Endothelial cell of umbilical vein (primary cell): ENCODE results near the gene MATK. TPM values are rescaled to one million over a fixed set of nuclear protein-coding genes. Genes with fewer than 3 reads are reported as not detected.

Experiments
- BruUV-seq: library from RNA; stranded (reverse); fragments of 400-500 nt; replicated peaks from 2 replicates; lab custom pipeline; 2021; lab: Mats Ljungman, UMichigan
- CTCF ChIA-PET: fragments of 300-600, 350-600 bp; sonication (Branson Sonifier 250); formaldehyde crosslinking; loops from one replicate; lab custom pipeline; 2021; ENCODE audit warnings: antibody characterized with exemption, inconsistent platforms; lab: Charles Lee
- POLR2A ChIA-PET: fragments of 300-600, 350-600 bp; sonication (Branson Sonifier 250); formaldehyde crosslinking; loops from one replicate; lab custom pipeline; 2021; ENCODE audit warnings: antibody characterized with exemption, inconsistent platforms; lab: Charles Lee
- DNase-seq: peaks from one replicate; pipeline ENCODE4 v3.0.0-alpha.2; 2011; ENCODE audit warnings: low read depth, low spot score
- FAIRE-seq: peaks from 2 replicates; lab custom pipeline; 2011; peaks lifted over from hg19 to GRCh38; lab: Jason Lieb, UNC
- H2AFZ ChIP-seq: 2 replicates; pipeline ENCODE4 v1.6.0; 2012; ENCODE audit warnings: low read depth, low read length, control low read depth, inconsistent platforms
- H3K27ac ChIP-seq: 2 replicates; pipeline ENCODE4 v1.5.1; 2011; ENCODE audit warnings: low read depth, mild to moderate bottlenecking, control low read depth, low read length, moderate library complexity; ENCODE audit not compliant: insufficient read depth
- H3K27me3 ChIP-seq, 2 experiments: 2 replicates each; pipeline versions ENCODE4 v1.6.0 to v1.6.1; 2011; ENCODE audit warnings: low read length in 2 of 2, mixed read lengths in 1 of 2; ENCODE audit not compliant: control insufficient read depth in 2 of 2, insufficient read depth in 2 of 2
- H3K36me3 ChIP-seq, 2 experiments: 2 replicates in 1 of 2; 3 replicates in 1 of 2; pipeline ENCODE4 v1.5.1; 2011; ENCODE audit warnings: low read length in 2 of 2, mild to moderate bottlenecking in 1 of 2, moderate library complexity in 1 of 2; ENCODE audit not compliant: control insufficient read depth in 2 of 2, insufficient read depth in 2 of 2; ENCODE audit errors: extremely low read depth in 1 of 2
- H3K4me1 ChIP-seq: 3 replicates; pipeline ENCODE4 v1.5.1; 2011; ENCODE audit warnings: mild to moderate bottlenecking, low read length; ENCODE audit not compliant: control insufficient read depth, insufficient read depth; ENCODE audit errors: extremely low read depth
- H3K4me2 ChIP-seq: 2 replicates; pipeline ENCODE4 v1.6.1; 2011; ENCODE audit warnings: low read length, control low read depth, mixed read lengths; ENCODE audit not compliant: insufficient read depth
- H3K4me3 ChIP-seq, 3 experiments: fragments of 200-600 bp in 1 of 3; sonication (generic), shearing (Covaris generic) in 1 of 3; replicated peaks in 1 of 3; 2 replicates each; pipeline ENCODE4 v1.5.1; 2011 to 2016; ENCODE audit warnings: control low read depth in 3 of 3, low read length in 3 of 3, mild to moderate bottlenecking in 2 of 3, inconsistent platforms in 1 of 3, low read depth in 1 of 3, moderate library complexity in 1 of 3; ENCODE audit not compliant: insufficient read depth in 1 of 3
- H3K79me2 ChIP-seq: 2 replicates; pipeline ENCODE4 v1.6.0; 2012; ENCODE audit warnings: low read length, inconsistent platforms; ENCODE audit not compliant: control insufficient read depth, insufficient read depth
- H3K9ac ChIP-seq: replicated peaks from 2 replicates; pipeline ENCODE3; 2011; ENCODE audit warnings: low read length, control low read depth; ENCODE audit not compliant: insufficient read depth; ENCODE audit errors: extremely low read depth
- H3K9me1 ChIP-seq: replicated peaks from 3 replicates; pipeline ENCODE4 v1.6.0; 2011; ENCODE audit warnings: mild to moderate bottlenecking, low read length; ENCODE audit not compliant: control insufficient read depth, insufficient read depth; ENCODE audit errors: extremely low read depth
- H3K9me3 ChIP-seq: replicated peaks from 2 replicates; pipeline ENCODE4 v1.5.1; 2012; ENCODE audit warnings: low read length, inconsistent platforms; ENCODE audit not compliant: control insufficient read depth, insufficient read depth
- H4K20me1 ChIP-seq: replicated peaks from 2 replicates; pipeline ENCODE3; 2011; ENCODE audit warnings: mild to moderate bottlenecking, low read length; ENCODE audit not compliant: control insufficient read depth, insufficient read depth; ENCODE audit errors: extremely low read depth
- CTCF ChIP-seq, 2 donors: IDR thresholded peaks; 1 replicate in 1 of 2; 2 replicates in 1 of 2; pipeline ENCODE4 v1.5.1; 2011; ENCODE audit warnings: low read length in 2 of 2, mild to moderate bottlenecking in 2 of 2, moderate library complexity in 2 of 2, control low read depth in 1 of 2, inconsistent platforms in 1 of 2, low read depth in 1 of 2; ENCODE audit not compliant: insufficient read depth in 1 of 2; ENCODE audit errors: extremely low read depth in 1 of 2
- EZH2 ChIP-seq: IDR thresholded peaks from 2 replicates; pipeline ENCODE4 v1.6.1; 2012; ENCODE audit warnings: borderline replicate concordance, low read depth, mild to moderate bottlenecking, moderate library complexity, low read length, inconsistent platforms; ENCODE audit not compliant: severe bottlenecking
- FOS ChIP-seq: IDR thresholded peaks from 2 replicates; pipeline ENCODE4 v1.6.1; 2011; ENCODE audit warnings: mild to moderate bottlenecking, low read length, moderate library complexity, borderline replicate concordance; ENCODE audit not compliant: insufficient read depth
- GATA2 ChIP-seq: IDR thresholded peaks from 2 replicates; pipeline ENCODE4 v1.7.0; 2011; ENCODE audit warnings: low read depth, mild to moderate bottlenecking, moderate library complexity, mixed read lengths, low read length; ENCODE audit not compliant: insufficient read length, insufficient read depth
- JUN ChIP-seq: IDR thresholded peaks from 2 replicates; pipeline ENCODE4 v1.6.1; 2011; ENCODE audit warnings: borderline replicate concordance, low read depth; ENCODE audit not compliant: insufficient read length, insufficient read depth
- MAX ChIP-seq: IDR thresholded peaks from 2 replicates; pipeline ENCODE4 v1.6.1; 2011; ENCODE audit not compliant: insufficient read depth, insufficient read length
- MYC ChIP-seq: IDR thresholded peaks from one replicate; pipeline ENCODE4 v1.6.1; 2011; ENCODE audit warnings: mild to moderate bottlenecking, low read depth, low read length
- POLR2A ChIP-seq: IDR thresholded peaks from 2 replicates; pipeline ENCODE4 v1.6.1; 2012; ENCODE audit warnings: low read depth, mild to moderate bottlenecking, control low read depth, low read length
- POLR2AphosphoS5 ChIP-seq: IDR thresholded peaks from 2 replicates; pipeline ENCODE4 v1.6.1; 2012; ENCODE audit warnings: low read depth, mild to moderate bottlenecking, control low read depth, low read length, moderate library complexity; ENCODE audit not compliant: insufficient read depth
- dilution Hi-C: fragments of 300-500 bp; cut with MboI; formaldehyde crosslinking; loops from one replicate; pipeline ENCODE4 v1.15.0; 2019; ENCODE audit warnings: low sequenced_read_pairs; ENCODE audit not compliant: extremely low pct_ligation_motif_present
- intact Hi-C: fragments of 100-400 bp; cut with micrococcal nuclease; formaldehyde crosslinking; loops from one replicate; pipeline ENCODE4 v1.10.0; 2022
- polyA plus RNA-seq, 4 experiments: library from polyadenylated mRNA; depleted of rRNA in 3 of 4; stranded (reverse) in 3 of 4; unstranded in 1 of 4; fragments of >200 nt; gene quantifications; 2 replicates each; pipeline versions ENCODE4 v1.2.1 to v1.2.3, GENCODE V29; 2011 to 2012; ENCODE audit warnings: missing spikeins in 1 of 4
- total RNA-seq: library from RNA; stranded (reverse); gene quantifications from 2 replicates; pipeline ENCODE4 v1.2.3, GENCODE V29; 2021

Gene MATK
- total and polyA plus RNA-seq, 2 donors (not counting 3 experiments of a cell fraction or from before 2014, with no cell fraction given): not detected

- dilution Hi-C loops: no loop called here
- FAIRE-seq (no peak), DNase-seq (no peak)
- intact Hi-C loops: no loop called here
- no peaks in the 10 kb centered on the region for H3K9me1 ChIP-seq
- no peak overlapping the region for H3K4me3 ChIP-seq
- no peak for TF ChIP-seq MYC
- no peak for TF ChIP-seq JUN
- TF ChIP-seq MAX: no peak
- no peak for TF ChIP-seq POLR2A
- no peak for TF ChIP-seq GATA2
- TF ChIP-seq POLR2AphosphoS5: no peak
- no peak for TF ChIP-seq EZH2
- no peak for TF ChIP-seq FOS
- TF ChIP-seq CTCF (IDR thresholded peaks at IDR 0.05; ENCODE audit: extremely low read depth in 1 of 2, insufficient read depth in 1 of 2, low read depth in 1 of 2, low read length in 2 of 2): no peak
- H3K79me2 ChIP-seq: no peaks in the 10 kb centered on the region
- H3K27me3 ChIP-seq: no peaks in the 10 kb centered on the region
- no peak overlapping the region for H3K27ac ChIP-seq
- POLR2A ChIA-PET: no interaction called here
- H3K36me3 ChIP-seq: peaks cover 2 to 8% of the 10 kb centered on the region in 2 experiments
- CTCF ChIA-PET: interaction anchor here (0.7 to 0.8 kb wide), 2 partner anchors 8 to 51 kb away, joined by 3 read pairs; partner anchors contain the start of gene MRPL54
- no peaks in the 10 kb centered on the region for H3K9me3 ChIP-seq
- H3K4me2 ChIP-seq: no peak overlapping the region
- peaks cover 6% of the 10 kb centered on the region for H3K4me1 ChIP-seq
- BruUV-seq: no TSS peak
- H2AFZ ChIP-seq: no peak overlapping the region
- H3K9ac ChIP-seq: no peak overlapping the region
- no peaks in the 10 kb centered on the region for H4K20me1 ChIP-seq
Measured at GRCh38 chr19:3770136-3770999, 15.8 kb downstream of the MATK start.
